Cortex of kidney (tissue), 1 donor: ENCODE results near the gene CYB5RL.
"Not testable (repeated sequence)": the region's sequence is repeated elsewhere in the genome, so short reads cannot be mapped to it uniquely, and the experiment has no call there.

Experiments
- DNase-seq: peaks from one replicate; lab custom pipeline; 2025; lab: John Stamatoyannopoulos, UW

The CYB5RL gene

GRCh38 chr1:54186056-54186455 is 13.8 kb downstream of the CYB5RL start:
- DNase-seq = no peak

- no peak for DNase-seq
Observed at GRCh38 chr1:54180701-54181360, 19.0 kb downstream of the CYB5RL start.

GRCh38 chr1:54178296-54179070 is 21.3 kb downstream of the CYB5RL start:
- no peak for DNase-seq

DNA sequence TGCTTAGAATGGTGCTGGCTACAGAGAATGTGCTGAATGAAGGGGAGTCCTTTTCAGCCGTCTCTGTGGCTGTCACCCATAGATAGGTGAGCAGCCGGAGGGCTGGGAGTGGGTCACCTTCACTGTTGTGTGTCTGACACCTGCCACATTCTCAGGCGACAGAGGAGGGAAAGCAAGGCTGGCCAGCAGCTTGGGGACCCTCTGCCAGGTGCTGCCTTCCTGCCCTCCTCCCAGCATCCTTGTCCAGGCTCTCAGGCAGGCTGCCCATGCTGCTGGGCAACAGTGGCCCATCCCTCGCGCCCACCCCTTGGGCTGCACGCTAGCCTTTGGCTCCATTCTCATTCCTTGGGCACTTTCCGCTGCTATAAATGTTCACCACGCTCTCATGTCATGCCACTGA is 22.1 kb downstream of the CYB5RL start:
- DNase-seq = no peak

DNA sequence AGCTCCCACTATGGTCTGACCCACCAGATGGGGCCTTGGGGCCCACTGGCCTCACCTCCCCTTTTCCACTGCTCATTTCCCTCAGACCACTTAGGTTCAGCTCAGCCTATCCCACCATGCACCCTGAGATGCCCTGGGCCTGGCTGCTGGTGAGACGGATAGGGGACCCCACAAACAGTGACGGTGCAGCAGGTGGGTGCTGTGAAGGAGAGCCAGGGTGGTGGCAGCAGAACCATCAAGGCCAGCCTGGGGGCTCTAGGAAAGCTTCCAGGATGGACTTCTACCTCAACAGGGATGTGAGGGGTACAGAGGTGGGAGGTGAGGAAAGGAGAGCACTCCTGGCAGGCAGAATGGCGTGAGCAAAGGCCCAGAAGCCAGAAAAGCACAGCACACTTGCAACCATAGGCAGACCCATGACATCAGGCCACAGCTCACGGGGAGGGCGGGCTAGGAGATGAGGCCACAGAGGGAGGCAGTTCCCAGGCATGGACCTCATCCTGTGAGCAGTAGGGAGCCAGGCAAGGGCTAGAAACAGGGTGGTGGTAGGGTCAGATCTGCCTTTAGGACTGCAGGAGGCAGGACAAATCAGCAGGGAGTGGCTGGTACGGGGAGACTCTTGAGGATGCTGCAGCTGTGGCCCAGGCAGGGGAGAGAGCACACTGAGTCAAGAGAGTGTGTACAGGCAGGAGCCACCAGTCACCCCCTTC is 23.1 kb downstream of the CYB5RL start:
- DNase-seq = no peak

DNA sequence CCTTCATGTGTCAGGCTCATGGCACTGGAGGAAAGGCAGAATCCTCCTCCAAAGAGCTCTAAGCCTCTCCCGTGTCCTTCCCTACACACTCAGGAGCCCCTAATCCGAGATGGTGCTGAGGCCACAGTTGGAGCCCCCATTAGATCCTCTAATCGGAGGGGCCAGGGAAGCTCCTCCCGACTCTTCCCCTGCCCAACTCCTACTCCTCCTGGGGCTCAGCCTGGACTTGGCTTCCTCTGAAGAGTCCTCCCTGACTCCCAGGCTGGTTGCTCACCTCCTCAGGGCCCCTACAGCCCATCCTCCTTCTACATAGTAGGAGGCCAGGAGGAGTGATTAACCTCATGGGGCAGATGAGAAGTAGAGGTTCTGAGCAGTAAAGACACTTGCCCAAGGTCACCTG is 25.7 kb downstream of the CYB5RL start:
- no peak for DNase-seq

GRCh38 chr1:54173681-54174080 is 26.1 kb downstream of the CYB5RL start:
- no peak for DNase-seq

DNA sequence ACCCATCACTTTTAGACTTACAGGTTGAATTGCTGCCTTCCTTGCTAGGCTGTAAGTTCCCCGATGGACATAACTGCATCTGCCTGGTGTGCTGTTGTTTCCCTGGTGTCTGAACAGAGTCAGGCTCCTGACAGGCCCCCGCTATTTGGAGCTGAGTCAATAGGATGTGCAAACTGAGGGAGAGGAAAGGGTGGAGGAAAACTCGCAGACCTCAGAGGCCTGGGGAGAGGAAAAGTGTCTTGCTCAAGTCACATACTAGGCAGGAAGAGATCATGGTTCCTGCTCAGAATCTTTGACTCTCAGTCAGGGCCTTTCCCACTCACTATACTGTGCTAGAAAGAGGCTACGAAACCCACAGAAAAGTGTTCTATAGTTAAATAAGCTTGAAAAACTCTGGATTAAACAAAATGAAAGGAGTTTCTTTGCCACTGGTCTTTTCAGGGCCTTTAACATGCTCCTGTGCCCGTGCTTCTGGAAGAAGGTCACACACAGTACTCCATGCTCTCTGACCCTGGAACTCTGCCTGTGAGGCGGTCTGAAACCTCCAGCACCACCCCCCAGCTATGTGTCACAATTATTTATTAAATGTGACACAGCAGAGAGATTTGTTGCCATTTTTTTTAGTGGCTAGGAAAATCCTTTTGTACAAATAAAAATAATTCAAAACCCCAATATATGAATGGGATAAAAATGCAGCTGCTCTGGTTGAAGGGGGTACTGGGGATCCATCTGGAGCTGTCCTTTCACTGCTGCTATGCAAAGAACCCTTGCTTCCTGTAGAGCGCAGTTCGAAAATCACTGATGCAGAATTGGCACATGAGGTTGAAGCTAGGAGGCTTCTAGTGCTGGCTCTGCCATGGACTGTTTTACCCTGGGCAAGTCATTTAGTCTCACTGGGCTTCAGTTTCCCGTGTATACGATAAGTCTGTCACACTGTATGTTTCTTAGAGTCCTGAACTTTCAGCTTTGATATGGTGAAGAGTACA is 26.9 kb downstream of the CYB5RL start:
- no peak for DNase-seq

- DNase-seq = no peak
Observed at GRCh38 chr1:54171606-54172005, 28.2 kb downstream of the CYB5RL start.

DNA sequence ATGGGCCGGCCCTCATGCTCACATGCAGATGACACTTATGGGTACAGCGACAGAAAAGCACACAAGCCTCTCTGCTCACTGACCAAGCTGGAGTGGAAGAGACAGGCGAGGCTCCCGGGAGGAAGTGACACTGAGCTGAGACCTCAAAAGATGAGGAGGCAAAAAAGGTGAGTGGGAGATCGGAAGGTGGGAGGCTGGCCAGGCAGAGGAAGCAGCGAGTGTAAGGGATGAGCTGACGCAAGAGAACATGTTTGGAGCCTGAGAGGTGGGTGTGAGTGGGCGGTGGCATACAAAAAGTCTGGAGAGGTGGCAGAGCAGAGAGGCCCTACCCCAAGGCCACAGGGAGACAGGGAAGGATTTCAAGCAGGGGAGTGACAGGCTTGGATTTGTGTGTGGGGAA is 28.8 kb downstream of the CYB5RL start:
- DNase-seq = no peak

- DNase-seq = no peak
Observed at GRCh38 chr1:54169068-54169467, 30.8 kb downstream of the CYB5RL start.

DNA sequence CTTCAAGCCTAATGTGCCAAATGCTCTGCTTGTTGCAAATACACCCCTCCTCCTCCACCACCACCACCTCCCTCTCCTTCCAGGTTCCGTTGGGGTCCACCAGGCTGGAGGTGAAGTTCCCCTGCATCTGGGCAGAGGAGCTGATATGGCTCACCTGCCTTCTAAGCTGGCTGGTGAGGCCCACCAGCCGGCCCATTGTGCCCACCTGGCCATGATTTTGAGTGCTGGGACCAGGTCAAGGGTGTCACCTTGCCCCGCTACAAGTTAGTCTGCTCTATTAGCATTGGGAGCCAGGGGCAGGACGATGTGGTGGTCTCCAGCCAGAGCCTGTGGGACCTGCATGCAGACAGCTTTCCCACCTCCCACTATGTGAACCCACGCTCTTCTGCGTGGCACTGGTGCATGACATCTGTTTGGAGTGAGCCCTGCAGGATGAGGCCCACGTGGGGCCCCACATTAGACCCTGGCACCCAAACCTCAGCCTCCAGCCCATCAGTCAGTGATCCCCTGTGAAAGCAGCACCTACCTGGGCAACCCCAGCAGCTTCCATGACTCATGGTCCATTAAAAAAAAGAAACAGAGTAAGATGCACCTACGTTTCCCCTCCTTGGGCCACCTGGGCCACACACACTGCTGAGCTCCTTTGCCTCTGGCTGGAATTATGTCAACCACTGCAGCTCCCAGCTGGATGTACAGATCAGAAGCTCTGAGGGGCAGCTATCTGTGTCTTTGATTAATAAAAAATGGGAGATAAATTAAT is 31.4 kb downstream of the CYB5RL start:
- no peak for DNase-seq

GRCh38 chr1:54167422-54168139 is 32.2 kb downstream of the CYB5RL start:
- DNase-seq = no peak

DNA sequence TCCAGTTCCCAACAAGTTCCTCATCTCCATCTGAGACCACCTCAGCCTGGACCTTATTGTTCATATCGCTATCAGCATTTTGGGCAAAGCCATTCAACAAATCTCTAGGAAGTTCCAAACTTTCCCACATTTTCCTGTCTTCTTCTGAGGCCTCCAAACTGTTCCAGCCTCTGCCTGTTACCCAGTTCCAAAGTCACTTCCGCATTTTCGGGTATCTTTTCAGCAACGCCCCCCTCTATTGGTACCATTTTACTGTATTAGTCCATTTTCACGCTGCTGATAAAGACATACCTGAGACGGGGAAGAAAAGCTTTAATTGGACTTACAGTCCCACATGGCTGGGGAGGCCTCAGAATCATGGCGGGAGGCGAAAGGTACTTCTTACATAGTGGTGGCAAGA is 33.5 kb downstream of the CYB5RL start:
- not testable (repeated sequence) for DNase-seq

- no peak for DNase-seq
Observed at GRCh38 chr1:54165146-54165545, 34.7 kb downstream of the CYB5RL start.

- DNase-seq = no peak
Observed at GRCh38 chr1:54163573-54163972, 36.3 kb downstream of the CYB5RL start.

- no peak for DNase-seq
Observed at GRCh38 chr1:54163051-54163450, 36.8 kb downstream of the CYB5RL start.

- DNase-seq = no peak
Observed at GRCh38 chr1:54161495-54162168, 38.2 kb downstream of the CYB5RL start.

DNA sequence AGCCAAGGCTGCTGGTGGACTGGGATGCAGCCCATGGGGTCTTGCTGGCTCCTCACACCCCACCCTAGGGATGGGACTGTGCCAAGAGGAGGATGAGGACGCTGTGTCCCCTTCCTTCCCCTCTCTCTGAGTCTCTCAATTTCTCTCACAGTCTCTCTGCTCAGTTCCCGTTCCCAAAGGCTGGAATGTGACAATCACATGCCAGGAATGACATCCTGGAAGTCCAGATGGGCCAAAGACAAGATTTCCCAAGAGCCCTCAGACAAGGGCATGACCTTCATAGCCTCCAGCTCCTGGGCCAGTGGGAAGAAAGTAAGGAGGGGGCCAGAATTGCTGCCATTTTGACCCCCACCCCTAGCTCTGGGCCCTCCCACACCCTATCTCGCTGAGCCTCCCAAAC is 39.5 kb downstream of the CYB5RL start:
- no peak for DNase-seq
